ENCODE data around the gene AGBL2. TPM values are rescaled to one million over a fixed set of nuclear protein-coding genes. Genes with fewer than 3 reads are reported as not detected.

AGBL2 gene
- total RNA-seq, 4 donors from 2014 or later: 0.17 to 0.65 TPM; not detected in 2

- H3K4me3 ChIP-seq (ENCODE audit: low read depth, poor library complexity, severe bottlenecking): no peak overlapping the region
- TF ChIP-seq POLR2A (IDR thresholded peaks at IDR 0.05): no peak
- TF ChIP-seq CTCF (IDR thresholded peaks at IDR 0.05): no peak
- intact Hi-C loops (cut with DNase I; ENCODE audit: low total_unique reads): no loop called here
- no peak for DNase-seq (ENCODE audit: low spot score in 2 of 2)
- 92 to 100% methylated on average over 1 of the region's 1 CpG for WGBS, 2 donors
Measured at GRCh38 chr11:47686151-47686550, 29.0 kb downstream of the AGBL2 start.

- TF ChIP-seq CTCF (IDR thresholded peaks at IDR 0.05) (no peak), POLR2A (IDR thresholded peaks at IDR 0.05) (no peak)
- WGBS, 2 donors: 88 to 94% methylated on average over 2 of the region's 2 CpGs
- no peak overlapping the region for H3K4me3 ChIP-seq (ENCODE audit: low read depth, poor library complexity, severe bottlenecking)
- intact Hi-C loops (cut with DNase I; ENCODE audit: low total_unique reads): no loop called here
- DNase-seq (ENCODE audit: low spot score in 2 of 2): no peak
Measured at GRCh38 chr11:47675851-47676250, 39.3 kb downstream of the AGBL2 start.

GRCh38 chr11:47672283-47672730 is 42.9 kb downstream of the AGBL2 start:
- WGBS, 2 donors: 92 to 93% methylated on average over 5 of the region's 5 CpGs
- no peak for DNase-seq (ENCODE audit: low spot score in 2 of 2)
- no peak overlapping the region for H3K4me3 ChIP-seq (ENCODE audit: low read depth, poor library complexity, severe bottlenecking)
- intact Hi-C loops (cut with DNase I; ENCODE audit: low total_unique reads): no loop called here
- no peak for TF ChIP-seq POLR2A (IDR thresholded peaks at IDR 0.05)
- no peak for TF ChIP-seq CTCF (IDR thresholded peaks at IDR 0.05)

GRCh38 chr11:47669856-47670255 is 45.3 kb downstream of the AGBL2 start:
- TF ChIP-seq POLR2A (IDR thresholded peaks at IDR 0.05): no peak
- no peak for TF ChIP-seq CTCF (IDR thresholded peaks at IDR 0.05)
- 92 to 94% methylated on average over 6 of the region's 6 CpGs for whole genome bisulfite sequencing, 2 donors
- intact Hi-C loops (cut with DNase I; ENCODE audit: low total_unique reads): no loop called here
- H3K4me3 ChIP-seq (ENCODE audit: low read depth, poor library complexity, severe bottlenecking): no peak overlapping the region
- no peak for DNase-seq (ENCODE audit: low spot score in 2 of 2)

GRCh38 chr11:47668665-47669064 is 46.5 kb downstream of the AGBL2 start:
- no peak for TF ChIP-seq CTCF (IDR thresholded peaks at IDR 0.05)
- no peak for TF ChIP-seq POLR2A (IDR thresholded peaks at IDR 0.05)
- H3K4me3 ChIP-seq (ENCODE audit: low read depth, poor library complexity, severe bottlenecking): no peak overlapping the region
- DNase-seq (ENCODE audit: low spot score in 2 of 2): no peak
- intact Hi-C loops (cut with DNase I; ENCODE audit: low total_unique reads): no loop called here

GRCh38 chr11:47667555-47667954 is 47.6 kb downstream of the AGBL2 start:
- intact Hi-C loops (cut with DNase I; ENCODE audit: low total_unique reads): no loop called here
- TF ChIP-seq CTCF (IDR thresholded peaks at IDR 0.05) (no peak), POLR2A (IDR thresholded peaks at IDR 0.05) (no peak)
- 80 to 87% methylated on average over 2 of the region's 2 CpGs for WGBS, 2 donors
- no peak for DNase-seq (ENCODE audit: low spot score in 2 of 2)
- H3K4me3 ChIP-seq (ENCODE audit: low read depth, poor library complexity, severe bottlenecking): no peak overlapping the region

Measured in lower leg skin (tissue), 4 donors.